Nephron (organoid): ENCODE data around the gene DPF3.

Experiments
- H3K27ac Mint-ChIP-seq, 3 experiments: 2 replicates each; pipeline ENCODE4 v1.8.0; 2020; ENCODE audit warnings: mixed read lengths in 3 of 3, mild to moderate bottlenecking in 2 of 3, moderate library complexity in 1 of 3
- H3K27me3 Mint-ChIP-seq: 2 replicates; pipeline ENCODE4 v1.8.0; 2021; ENCODE audit warnings: low read depth, mild to moderate bottlenecking, moderate library complexity, mixed read lengths
- H3K36me3 Mint-ChIP-seq: 2 replicates; pipeline ENCODE4 v1.8.0; 2020; ENCODE audit warnings: low read depth, mixed read lengths
- H3K4me1 Mint-ChIP-seq: 2 replicates; pipeline ENCODE4 v1.8.0; 2020; ENCODE audit warnings: mixed read lengths
- H3K4me3 Mint-ChIP-seq, 3 experiments: 2 replicates each; pipeline ENCODE4 v1.8.0; 2020; ENCODE audit warnings: mild to moderate bottlenecking in 3 of 3, mixed read lengths in 3 of 3, moderate library complexity in 2 of 3
- H3K9me3 Mint-ChIP-seq: 2 replicates; pipeline ENCODE4 v1.8.0; 2020; ENCODE audit warnings: mixed read lengths
- TF ChIP-seq, protein P1 (sequence below), 3 experiments: fragments of 200-600 bp; sonication (generic); IDR thresholded peaks; one replicate each; pipeline ENCODE4 v1.5.0; 2021; ENCODE audit warnings: antibody characterized with exemption in 3 of 3; ENCODE audit not compliant: unreplicated experiment in 3 of 3

DPF3 gene

DNA sequence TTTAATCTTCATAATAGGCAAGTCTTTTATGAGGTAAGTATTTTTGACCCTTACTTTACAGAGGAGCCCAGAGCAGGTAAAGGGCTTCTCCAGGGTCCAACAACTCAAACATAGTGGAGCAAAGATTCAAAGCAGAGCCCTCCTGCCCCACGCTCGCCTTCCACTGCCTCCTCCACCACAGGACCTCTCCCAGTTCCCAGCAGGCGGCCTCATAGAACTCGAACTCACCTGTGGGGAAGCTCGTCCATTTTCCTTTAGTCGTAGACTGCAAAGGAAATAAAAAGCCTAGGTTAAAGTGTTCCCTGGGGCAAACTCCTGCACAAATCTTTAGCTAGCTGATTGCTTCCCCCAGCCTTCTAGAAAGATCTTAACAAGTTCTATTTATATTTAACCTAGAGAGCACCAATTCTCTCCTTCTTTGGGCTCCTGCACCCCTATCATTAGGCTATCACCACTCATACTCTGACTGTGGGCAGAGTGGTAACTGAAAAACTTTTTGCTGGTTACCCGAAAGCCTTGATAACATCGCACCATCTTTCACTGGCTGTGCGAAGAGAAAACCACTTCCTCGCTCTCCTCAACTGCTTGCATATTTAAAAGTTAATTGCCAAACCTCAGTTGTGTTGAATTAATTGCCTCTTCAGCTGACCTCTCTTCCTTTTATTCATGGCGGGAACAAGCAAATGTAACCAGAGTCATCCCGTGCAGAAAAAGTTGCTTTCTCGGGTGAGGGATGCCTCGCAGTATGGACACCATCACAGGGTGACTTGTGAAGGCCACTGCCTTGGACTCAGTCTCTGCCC is 299.6 kb downstream of the DPF3 start:
- H3K9me3 Mint-ChIP-seq = no peaks in the 10 kb centered on the region
- H3K36me3 Mint-ChIP-seq = no peaks in the 10 kb centered on the region
- H3K27ac Mint-ChIP-seq = no peak overlapping the region
- TF ChIP-seq, protein P1, sequence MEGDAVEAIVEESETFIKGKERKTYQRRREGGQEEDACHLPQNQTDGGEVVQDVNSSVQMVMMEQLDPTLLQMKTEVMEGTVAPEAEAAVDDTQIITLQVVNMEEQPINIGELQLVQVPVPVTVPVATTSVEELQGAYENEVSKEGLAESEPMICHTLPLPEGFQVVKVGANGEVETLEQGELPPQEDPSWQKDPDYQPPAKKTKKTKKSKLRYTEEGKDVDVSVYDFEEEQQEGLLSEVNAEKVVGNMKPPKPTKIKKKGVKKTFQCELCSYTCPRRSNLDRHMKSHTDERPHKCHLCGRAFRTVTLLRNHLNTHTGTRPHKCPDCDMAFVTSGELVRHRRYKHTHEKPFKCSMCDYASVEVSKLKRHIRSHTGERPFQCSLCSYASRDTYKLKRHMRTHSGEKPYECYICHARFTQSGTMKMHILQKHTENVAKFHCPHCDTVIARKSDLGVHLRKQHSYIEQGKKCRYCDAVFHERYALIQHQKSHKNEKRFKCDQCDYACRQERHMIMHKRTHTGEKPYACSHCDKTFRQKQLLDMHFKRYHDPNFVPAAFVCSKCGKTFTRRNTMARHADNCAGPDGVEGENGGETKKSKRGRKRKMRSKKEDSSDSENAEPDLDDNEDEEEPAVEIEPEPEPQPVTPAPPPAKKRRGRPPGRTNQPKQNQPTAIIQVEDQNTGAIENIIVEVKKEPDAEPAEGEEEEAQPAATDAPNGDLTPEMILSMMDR (IDR thresholded peaks at IDR 0.05; ENCODE audit: unreplicated experiment in 3 of 3) = no peak
- H3K4me1 Mint-ChIP-seq = no peaks in the 10 kb centered on the region
- H3K4me3 Mint-ChIP-seq = no peak overlapping the region
- peaks cover 21% of the 10 kb centered on the region for H3K27me3 Mint-ChIP-seq

DNA sequence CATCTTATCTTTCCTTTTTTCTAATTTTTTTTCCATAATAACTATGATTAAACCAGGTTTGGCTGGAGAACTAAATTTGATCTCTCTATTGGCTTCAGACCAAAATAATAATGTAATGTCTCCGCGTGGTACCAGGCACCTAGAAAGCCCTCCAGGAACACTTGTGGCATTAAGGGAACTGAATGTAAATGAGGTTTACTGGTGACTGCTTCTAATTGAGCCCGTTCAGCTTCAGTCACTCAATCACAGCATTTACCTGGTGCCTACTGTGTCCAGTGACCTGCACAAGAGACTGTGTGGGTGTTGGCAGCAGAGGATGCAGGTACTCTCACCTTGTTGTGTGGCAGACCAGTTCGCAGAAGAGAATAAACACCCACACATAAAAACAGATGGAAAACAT is 302.5 kb downstream of the DPF3 start:
- Mint-ChIP-seq H3K27me3 (peaks cover 16% of the 10 kb centered on the region), H3K27ac (no peak overlapping the region)

DNA sequence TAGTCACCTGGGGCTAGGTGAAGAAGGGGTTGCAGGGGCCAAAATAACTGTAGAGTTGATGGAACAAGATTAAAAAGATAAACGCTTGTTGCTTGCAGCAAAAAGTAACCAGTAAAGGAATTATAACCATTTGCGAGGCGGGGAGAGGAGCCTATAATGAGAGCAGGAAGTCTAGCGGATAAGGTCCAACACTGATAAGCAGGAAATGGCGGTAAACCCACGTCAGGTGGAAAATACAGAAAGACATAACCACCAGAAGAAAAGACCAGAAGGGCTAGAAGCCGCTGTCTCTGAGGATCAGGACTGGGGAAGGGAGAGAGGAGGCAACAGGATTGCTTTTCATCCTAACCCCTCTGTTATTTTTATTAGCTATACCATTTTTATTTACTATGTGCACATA is 303.3 kb downstream of the DPF3 start:
- Mint-ChIP-seq H3K27ac (no peak overlapping the region), H3K9me3 (peaks cover 6% of the 10 kb centered on the region), H3K27me3 (peaks cover 13% of the 10 kb centered on the region), H3K36me3 (no peaks in the 10 kb centered on the region), H3K4me1 (no peaks in the 10 kb centered on the region), H3K4me3 (no peak overlapping the region)
- TF ChIP-seq, protein P1 (IDR thresholded peaks at IDR 0.05; ENCODE audit: unreplicated experiment in 3 of 3) = no peak

More for the DNA sequence above, 302.5 kb downstream of the DPF3 start:
- TF ChIP-seq, protein P1 (IDR thresholded peaks at IDR 0.05; ENCODE audit: unreplicated experiment in 3 of 3) = no peak
- Mint-ChIP-seq H3K9me3 (peaks cover 2% of the 10 kb centered on the region), H3K36me3 (no peaks in the 10 kb centered on the region), H3K4me3 (no peak overlapping the region), H3K4me1 (no peaks in the 10 kb centered on the region)

DNA sequence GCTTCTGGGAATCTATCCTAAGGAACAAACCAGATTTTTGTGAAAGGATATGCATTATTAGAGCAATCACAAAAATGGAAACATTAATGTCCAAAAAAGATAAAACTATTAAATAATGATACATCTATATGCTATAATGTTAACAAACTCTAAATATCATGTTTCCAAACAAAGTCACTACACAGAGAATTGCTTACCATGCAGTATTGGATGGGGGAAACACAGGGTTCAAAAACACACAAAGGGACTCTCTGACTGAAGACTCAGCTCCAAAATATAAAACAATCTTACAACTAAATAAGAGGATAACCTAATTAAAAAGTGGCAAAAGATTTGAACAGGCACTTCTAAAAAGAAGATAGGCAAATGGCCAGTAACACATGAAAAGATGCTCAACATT is 304.2 kb downstream of the DPF3 start:
- Mint-ChIP-seq H3K27me3 (peaks cover 13% of the 10 kb centered on the region), H3K27ac (no peak overlapping the region), H3K36me3 (no peaks in the 10 kb centered on the region), H3K4me1 (no peaks in the 10 kb centered on the region), H3K4me3 (no peak overlapping the region), H3K9me3 (peaks cover 8% of the 10 kb centered on the region)
- TF ChIP-seq, protein P1 (IDR thresholded peaks at IDR 0.05; ENCODE audit: unreplicated experiment in 3 of 3) = no peak

DNA sequence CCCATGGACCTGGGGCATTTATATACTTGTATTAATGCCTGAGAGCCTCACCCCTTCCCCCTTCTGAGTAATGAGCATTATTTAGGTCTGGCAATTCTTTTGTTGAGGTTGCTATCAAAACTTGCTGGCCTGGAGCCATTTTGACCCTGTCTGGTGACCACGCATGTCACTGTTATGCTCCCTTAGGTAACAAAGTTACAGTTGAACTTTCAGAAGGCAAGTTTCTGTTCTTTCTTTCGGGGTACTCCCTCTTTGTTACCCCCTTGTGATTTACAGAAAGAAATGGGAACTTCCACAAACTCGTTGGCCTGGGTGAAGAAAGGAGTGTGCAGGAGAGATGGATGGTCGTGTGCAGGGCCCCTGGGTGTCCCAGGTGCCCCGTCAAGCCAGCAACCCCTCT is 305.4 kb downstream of the DPF3 start:
- TF ChIP-seq, protein P1 (IDR thresholded peaks at IDR 0.05; ENCODE audit: unreplicated experiment in 3 of 3) = no peak
- H3K9me3 Mint-ChIP-seq = peaks cover 9% of the 10 kb centered on the region
- no peak overlapping the region for H3K27ac Mint-ChIP-seq
- no peaks in the 10 kb centered on the region for H3K4me1 Mint-ChIP-seq
- H3K27me3 Mint-ChIP-seq = peaks cover 9% of the 10 kb centered on the region
- no peak overlapping the region for H3K4me3 Mint-ChIP-seq
- H3K36me3 Mint-ChIP-seq = no peaks in the 10 kb centered on the region
